ENCODE results near the gene COL5A3.

Gene COL5A3

GRCh38 chr19:9913237-9914000 is 96.9 kb downstream of the COL5A3 start:
- H3K27me3 ChIP-seq (replicated peaks in 2 of 5; ENCODE audit: control insufficient read depth in 4 of 5, insufficient read depth in 5 of 5, low read length in 4 of 5) = peaks cover 3 to 65% (median 21%) of the 10 kb centered on the region in 5 experiments
- CTCF ChIA-PET = interaction anchor here (1.1 kb wide), 1 partner anchor 13 kb away, joined by 3 read pairs; no protein-coding TSS in a partner anchor
- H3K4me3 ChIP-seq (ENCODE audit: control insufficient read depth in 1 of 7, extremely low read depth in 1 of 7, insufficient read depth in 4 of 7, low read depth in 2 of 7, low read length in 6 of 7) = peak overlapping the region in 2 of 7 experiments; percentile 17 to 38
- no peak overlapping the region for H3K27ac ChIP-seq (ENCODE audit: insufficient read depth in 1 of 2, low read depth in 1 of 2, low read length in 2 of 2, poor library complexity in 1 of 2, severe bottlenecking in 2 of 2)
- no peaks in the 10 kb centered on the region for H3K36me3 ChIP-seq (ENCODE audit: control insufficient read depth in 4 of 4, insufficient read depth in 4 of 4, low read length in 3 of 4)
- peaks cover 0 to 16% (median 8%) of the 10 kb centered on the region in 4 experiments for H3K4me1 ChIP-seq (ENCODE audit: control extremely low read depth in 1 of 4, control insufficient read depth in 4 of 4, insufficient read depth in 4 of 4, low read length in 3 of 4)
- 1% methylated on average over 48 of the region's 95 CpGs for WGBS (ENCODE audit: insufficient coverage)
- peaks cover 0 to 2% (median 0%) of the 10 kb centered on the region in 5 experiments for H3K9me3 ChIP-seq (ENCODE audit: control extremely low read depth in 1 of 5, control insufficient read depth in 4 of 5, insufficient read depth in 2 of 5, low read depth in 1 of 5, low read length in 4 of 5)
- POLR2A ChIA-PET = no interaction called here
- peak in 1 of 3 donors; percentile 16 for DNase-seq

GRCh38 chr19:9912551-9913236 is 97.6 kb downstream of the COL5A3 start:
- Histone ChIP-seq H3K36me3 (ENCODE audit: control insufficient read depth in 4 of 4, insufficient read depth in 4 of 4, low read length in 3 of 4) (no peaks in the 10 kb centered on the region), H3K4me3 (ENCODE audit: control insufficient read depth in 1 of 7, extremely low read depth in 1 of 7, insufficient read depth in 4 of 7, low read depth in 2 of 7, low read length in 6 of 7) (no peak overlapping the region), H3K4me1 (ENCODE audit: control extremely low read depth in 1 of 4, control insufficient read depth in 4 of 4, insufficient read depth in 4 of 4, low read length in 3 of 4) (peaks cover 0 to 16% (median 8%) of the 10 kb centered on the region in 4 experiments), H3K27ac (ENCODE audit: insufficient read depth in 1 of 2, low read depth in 1 of 2, low read length in 2 of 2, poor library complexity in 1 of 2, severe bottlenecking in 2 of 2) (no peak overlapping the region), H3K27me3 (replicated peaks in 2 of 5; ENCODE audit: control insufficient read depth in 4 of 5, insufficient read depth in 5 of 5, low read length in 4 of 5) (peaks cover 3 to 65% (median 21%) of the 10 kb centered on the region in 5 experiments), H3K9me3 (ENCODE audit: control extremely low read depth in 1 of 5, control insufficient read depth in 4 of 5, insufficient read depth in 2 of 5, low read depth in 1 of 5, low read length in 4 of 5) (peaks cover 0 to 2% (median 0%) of the 10 kb centered on the region in 5 experiments)
- ChIA-PET CTCF (interaction anchor here (1.1 kb wide), 1 partner anchor 12 kb away, joined by 3 read pairs; no protein-coding TSS in a partner anchor), POLR2A (interaction anchor here (0.6 kb wide), 1 partner anchor 67 kb away, joined by 5 read pairs; no protein-coding TSS in a partner anchor)
- DNase-seq = no peak
- WGBS (ENCODE audit: insufficient coverage) = 41% methylated on average over 22 of the region's 24 CpGs

GRCh38 chr19:9911524-9912185 is 98.6 kb downstream of the COL5A3 start:
- WGBS (ENCODE audit: insufficient coverage) = 86% methylated on average over 3 of the region's 6 CpGs
- Histone ChIP-seq H3K4me1 (ENCODE audit: control extremely low read depth in 1 of 4, control insufficient read depth in 4 of 4, insufficient read depth in 4 of 4, low read length in 3 of 4) (peaks cover 0 to 16% (median 8%) of the 10 kb centered on the region in 4 experiments), H3K9me3 (ENCODE audit: control extremely low read depth in 1 of 5, control insufficient read depth in 4 of 5, insufficient read depth in 2 of 5, low read depth in 1 of 5, low read length in 4 of 5) (peaks cover 0 to 2% (median 0%) of the 10 kb centered on the region in 5 experiments), H3K27me3 (replicated peaks in 2 of 5; ENCODE audit: control insufficient read depth in 4 of 5, insufficient read depth in 5 of 5, low read length in 4 of 5) (peaks cover 3 to 60% (median 21%) of the 10 kb centered on the region in 5 experiments), H3K27ac (ENCODE audit: insufficient read depth in 1 of 2, low read depth in 1 of 2, low read length in 2 of 2, poor library complexity in 1 of 2, severe bottlenecking in 2 of 2) (no peak overlapping the region), H3K4me3 (ENCODE audit: control insufficient read depth in 1 of 7, extremely low read depth in 1 of 7, insufficient read depth in 4 of 7, low read depth in 2 of 7, low read length in 6 of 7) (no peak overlapping the region), H3K36me3 (ENCODE audit: control insufficient read depth in 4 of 4, insufficient read depth in 4 of 4, low read length in 3 of 4) (no peaks in the 10 kb centered on the region)
- ChIA-PET POLR2A (no interaction called here), CTCF (no interaction called here)
- DNase-seq = no peak

DNA sequence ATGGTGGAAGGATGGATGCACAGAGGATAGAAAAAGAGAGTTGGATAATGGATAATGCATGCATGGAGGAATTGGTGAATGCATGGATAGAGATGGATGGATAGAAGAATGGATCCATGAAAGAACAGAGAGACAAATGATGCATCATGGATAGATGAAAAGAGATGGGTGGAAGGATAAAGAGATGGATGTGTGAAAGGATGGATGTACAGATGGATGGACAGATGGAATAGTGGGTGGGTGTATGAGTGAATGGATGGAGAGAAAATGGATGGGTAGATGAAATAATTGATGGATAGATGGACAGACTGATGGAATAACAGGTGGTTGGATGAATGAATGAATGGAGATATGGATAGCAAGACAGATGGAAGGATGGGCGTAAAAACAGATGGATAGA is 99.7 kb downstream of the COL5A3 start:
- ChIA-PET CTCF (no interaction called here), POLR2A (no interaction called here)
- peaks cover 0 to 16% (median 8%) of the 10 kb centered on the region in 4 experiments for H3K4me1 ChIP-seq (ENCODE audit: control extremely low read depth in 1 of 4, control insufficient read depth in 4 of 4, insufficient read depth in 4 of 4, low read length in 3 of 4)
- H3K27me3 ChIP-seq (replicated peaks in 2 of 5; ENCODE audit: control insufficient read depth in 4 of 5, insufficient read depth in 5 of 5, low read length in 4 of 5) = peaks cover 3 to 61% (median 19%) of the 10 kb centered on the region in 5 experiments
- no peak for DNase-seq
- H3K36me3 ChIP-seq (ENCODE audit: control insufficient read depth in 4 of 4, insufficient read depth in 4 of 4, low read length in 3 of 4) = no peaks in the 10 kb centered on the region
- WGBS (ENCODE audit: insufficient coverage) = 100% methylated on average over 1 of the region's 1 CpG
- H3K27ac ChIP-seq (ENCODE audit: insufficient read depth in 1 of 2, low read depth in 1 of 2, low read length in 2 of 2, poor library complexity in 1 of 2, severe bottlenecking in 2 of 2) = no peak overlapping the region
- H3K4me3 ChIP-seq (ENCODE audit: control insufficient read depth in 1 of 7, extremely low read depth in 1 of 7, insufficient read depth in 4 of 7, low read depth in 2 of 7, low read length in 6 of 7) = no peak overlapping the region
- H3K9me3 ChIP-seq (ENCODE audit: control extremely low read depth in 1 of 5, control insufficient read depth in 4 of 5, insufficient read depth in 2 of 5, low read depth in 1 of 5, low read length in 4 of 5) = peaks cover 0 to 2% (median 0%) of the 10 kb centered on the region in 5 experiments

Data from common myeloid progenitor, CD34-positive (primary cell).